DOHH2 (cell line): ENCODE measurements around the gene TRAF2.

Experiments
- H3F3A ChIP-seq: fragments of 200-600 bp; sonication (generic), shearing (Covaris generic); 2 replicates; pipeline ENCODE4 v1.6.0; 2016; ENCODE audit warnings: antibody characterized with exemption, mild to moderate bottlenecking; ENCODE audit not compliant: control insufficient read depth, insufficient read depth
- H3K27ac ChIP-seq: fragments of 200-600 bp; sonication (generic); 2 replicates; pipeline ENCODE4 v1.5.1; 2014; ENCODE audit warnings: low read depth, mild to moderate bottlenecking, low read length, moderate library complexity
- H3K27me3 ChIP-seq: fragments of 200-600 bp; sonication (generic); 2 replicates; pipeline ENCODE4 v1.6.1; 2014; ENCODE audit warnings: mild to moderate bottlenecking, low read length, mixed read lengths; ENCODE audit not compliant: control insufficient read depth
- H3K36me3 ChIP-seq: fragments of 200-600 bp; sonication (generic); 2 replicates; pipeline ENCODE4 v1.6.1; 2014; ENCODE audit warnings: mild to moderate bottlenecking, low read length, moderate library complexity, mixed read lengths; ENCODE audit not compliant: control insufficient read depth
- H3K4me1 ChIP-seq: fragments of 200-600 bp; sonication (generic); 2 replicates; pipeline ENCODE4 v1.6.1; 2014; ENCODE audit warnings: mild to moderate bottlenecking, low read length, mixed read lengths; ENCODE audit not compliant: control insufficient read depth
- H3K4me2 ChIP-seq: fragments of 200-600 bp; sonication (generic); 2 replicates; pipeline ENCODE4 v1.6.0; 2014; ENCODE audit warnings: mild to moderate bottlenecking, low read length, moderate library complexity
- H3K4me3 ChIP-seq: fragments of 200-600 bp; sonication (generic); 2 replicates; pipeline ENCODE4 v1.5.1; 2014; ENCODE audit warnings: mild to moderate bottlenecking, low read length, mixed read lengths
- H3K79me2 ChIP-seq: fragments of 200-600 bp; sonication (generic); 2 replicates; pipeline ENCODE4 v1.6.1; 2014; ENCODE audit warnings: mild to moderate bottlenecking, low read length, mixed read lengths; ENCODE audit not compliant: control insufficient read depth
- H3K9me2 ChIP-seq: fragments of 200-600 bp; sonication (generic); replicated peaks from 2 replicates; pipeline ENCODE4 v1.6.1; 2014; ENCODE audit warnings: mild to moderate bottlenecking, low read length, mixed read lengths; ENCODE audit not compliant: control insufficient read depth
- H3K9me3 ChIP-seq: fragments of 200-600 bp; sonication (generic); 2 replicates; pipeline ENCODE4 v1.6.1; 2014; ENCODE audit warnings: antibody characterized with exemption, low read length, mixed read lengths; ENCODE audit not compliant: control insufficient read depth, insufficient read depth
- H4K20me1 ChIP-seq: fragments of 200-600 bp; sonication (generic); 2 replicates; pipeline ENCODE4 v1.6.0; 2014; ENCODE audit warnings: low read depth, mild to moderate bottlenecking, antibody characterized with exemption, low read length, moderate library complexity; ENCODE audit not compliant: control insufficient read depth, insufficient read depth
- CTCF ChIP-seq: fragments of 200-600 bp; sonication (generic); IDR thresholded peaks from one replicate; pipeline ENCODE4 v1.5.1; 2014; ENCODE audit warnings: antibody characterized with exemption, mild to moderate bottlenecking, low read depth, low read length; ENCODE audit not compliant: poor library complexity, severe bottlenecking
- EZH2phosphoT487 ChIP-seq: fragments of 200-600 bp; sonication (generic); IDR thresholded peaks from 2 replicates; pipeline ENCODE4 v1.6.1; 2017; ENCODE audit warnings: borderline replicate concordance, mild to moderate bottlenecking, antibody characterized with exemption, low read length, moderate library complexity, mixed read lengths

The TRAF2 gene

DNA sequence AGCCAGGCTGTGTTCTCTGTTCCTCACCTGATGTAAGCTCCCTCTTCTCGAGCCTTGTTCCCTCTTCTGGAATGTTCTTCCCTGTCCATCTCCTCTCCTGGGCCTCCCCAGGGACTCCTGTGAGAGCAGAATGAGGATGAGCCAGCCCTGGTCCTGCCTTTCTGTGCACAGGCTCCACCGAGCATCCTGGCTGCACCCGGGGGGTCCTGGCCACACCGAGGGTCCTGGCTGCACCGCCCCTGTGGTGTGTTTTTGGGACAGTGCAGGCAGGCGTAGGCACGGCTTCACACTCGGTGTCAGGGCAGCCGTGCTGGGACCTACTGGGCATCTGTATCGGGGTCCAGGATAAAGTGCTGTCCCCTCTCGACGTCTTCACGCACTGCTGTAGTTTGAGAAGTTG, 40.4 kb downstream of the TRAF2 start:
- TF ChIP-seq EZH2phosphoT487: no peak
- no peak for TF ChIP-seq CTCF

GRCh38 chr9:136927343-136928271, 41.3 kb downstream of the TRAF2 start:
- Histone ChIP-seq H3K27me3 (no peaks in the 10 kb centered on the region), H3K36me3 (peaks cover 52% of the 10 kb centered on the region), H4K20me1 (no peaks in the 10 kb centered on the region), H3K27ac (no peak overlapping the region), H3K79me2 (no peaks in the 10 kb centered on the region), H3F3A (no peaks in the 10 kb centered on the region), H3K9me2 (no peaks in the 10 kb centered on the region), H3K4me1 (no peaks in the 10 kb centered on the region), H3K9me3 (no peaks in the 10 kb centered on the region), H3K4me2 (no peak overlapping the region), H3K4me3 (no peak overlapping the region)
- TF ChIP-seq CTCF (no peak), EZH2phosphoT487 (no peak)

More for the DNA sequence above, 40.4 kb downstream of the TRAF2 start:
- no peaks in the 10 kb centered on the region for H3F3A ChIP-seq
- peaks cover 54% of the 10 kb centered on the region for H3K36me3 ChIP-seq
- no peaks in the 10 kb centered on the region for H3K79me2 ChIP-seq
- H3K9me2 ChIP-seq: no peaks in the 10 kb centered on the region
- no peaks in the 10 kb centered on the region for H3K4me1 ChIP-seq
- no peak overlapping the region for H3K27ac ChIP-seq
- no peaks in the 10 kb centered on the region for H3K27me3 ChIP-seq
- H3K4me2 ChIP-seq: no peak overlapping the region
- H4K20me1 ChIP-seq: no peaks in the 10 kb centered on the region
- H3K4me3 ChIP-seq: no peak overlapping the region
- no peaks in the 10 kb centered on the region for H3K9me3 ChIP-seq

GRCh38 chr9:136928591-136928990, 42.3 kb downstream of the TRAF2 start:
- Histone ChIP-seq H3K9me3 (no peaks in the 10 kb centered on the region), H3K36me3 (peaks cover 50% of the 10 kb centered on the region), H3K4me1 (no peaks in the 10 kb centered on the region), H3K79me2 (no peaks in the 10 kb centered on the region), H3K27me3 (no peaks in the 10 kb centered on the region), H3K4me3 (no peak overlapping the region), H3K27ac (no peak overlapping the region), H4K20me1 (no peaks in the 10 kb centered on the region), H3F3A (no peaks in the 10 kb centered on the region), H3K4me2 (no peak overlapping the region), H3K9me2 (no peaks in the 10 kb centered on the region)
- TF ChIP-seq CTCF (no peak), EZH2phosphoT487 (no peak)
